ENCODE data around the gene SLC1A2.

DNA sequence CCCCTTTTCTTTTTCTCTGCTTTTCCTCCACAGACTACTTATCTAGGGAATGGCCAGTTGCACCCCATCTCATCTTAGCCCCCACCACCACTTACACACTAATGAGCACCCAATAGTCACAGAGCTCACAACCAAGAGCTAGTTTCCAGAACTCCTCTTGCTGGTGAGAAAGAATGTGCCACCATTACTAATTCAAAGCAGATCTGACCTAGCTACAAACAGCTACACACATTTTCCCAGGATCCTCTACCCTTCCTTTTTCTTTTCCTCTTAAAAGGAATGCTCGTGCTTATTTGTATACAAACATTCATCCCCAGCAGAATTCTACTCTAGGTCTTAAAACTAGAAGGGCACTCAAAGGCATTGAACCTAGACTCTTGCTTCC, 143.6 kb downstream of the SLC1A2 start:
- TF ChIP-seq, protein P1, sequence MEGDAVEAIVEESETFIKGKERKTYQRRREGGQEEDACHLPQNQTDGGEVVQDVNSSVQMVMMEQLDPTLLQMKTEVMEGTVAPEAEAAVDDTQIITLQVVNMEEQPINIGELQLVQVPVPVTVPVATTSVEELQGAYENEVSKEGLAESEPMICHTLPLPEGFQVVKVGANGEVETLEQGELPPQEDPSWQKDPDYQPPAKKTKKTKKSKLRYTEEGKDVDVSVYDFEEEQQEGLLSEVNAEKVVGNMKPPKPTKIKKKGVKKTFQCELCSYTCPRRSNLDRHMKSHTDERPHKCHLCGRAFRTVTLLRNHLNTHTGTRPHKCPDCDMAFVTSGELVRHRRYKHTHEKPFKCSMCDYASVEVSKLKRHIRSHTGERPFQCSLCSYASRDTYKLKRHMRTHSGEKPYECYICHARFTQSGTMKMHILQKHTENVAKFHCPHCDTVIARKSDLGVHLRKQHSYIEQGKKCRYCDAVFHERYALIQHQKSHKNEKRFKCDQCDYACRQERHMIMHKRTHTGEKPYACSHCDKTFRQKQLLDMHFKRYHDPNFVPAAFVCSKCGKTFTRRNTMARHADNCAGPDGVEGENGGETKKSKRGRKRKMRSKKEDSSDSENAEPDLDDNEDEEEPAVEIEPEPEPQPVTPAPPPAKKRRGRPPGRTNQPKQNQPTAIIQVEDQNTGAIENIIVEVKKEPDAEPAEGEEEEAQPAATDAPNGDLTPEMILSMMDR (conservative IDR thresholded peaks at IDR 0.05; ENCODE audit: low read length) = no peak
- no peak for TF ChIP-seq EZH2phosphoT487 (IDR thresholded peaks at IDR 0.05; ENCODE audit: borderline replicate concordance, low read depth, low read length)
